GM12874 (cell line): ENCODE measurements around the gene ATP10B.

Source experiments
- CTCF ChIP-seq: IDR thresholded peaks from 2 replicates; pipeline ENCODE4 v1.5.1; 2011; ENCODE audit warnings: low read depth, mild to moderate bottlenecking, control low read depth, low read length, moderate library complexity; ENCODE audit not compliant: insufficient read depth

The ATP10B gene, protein sequence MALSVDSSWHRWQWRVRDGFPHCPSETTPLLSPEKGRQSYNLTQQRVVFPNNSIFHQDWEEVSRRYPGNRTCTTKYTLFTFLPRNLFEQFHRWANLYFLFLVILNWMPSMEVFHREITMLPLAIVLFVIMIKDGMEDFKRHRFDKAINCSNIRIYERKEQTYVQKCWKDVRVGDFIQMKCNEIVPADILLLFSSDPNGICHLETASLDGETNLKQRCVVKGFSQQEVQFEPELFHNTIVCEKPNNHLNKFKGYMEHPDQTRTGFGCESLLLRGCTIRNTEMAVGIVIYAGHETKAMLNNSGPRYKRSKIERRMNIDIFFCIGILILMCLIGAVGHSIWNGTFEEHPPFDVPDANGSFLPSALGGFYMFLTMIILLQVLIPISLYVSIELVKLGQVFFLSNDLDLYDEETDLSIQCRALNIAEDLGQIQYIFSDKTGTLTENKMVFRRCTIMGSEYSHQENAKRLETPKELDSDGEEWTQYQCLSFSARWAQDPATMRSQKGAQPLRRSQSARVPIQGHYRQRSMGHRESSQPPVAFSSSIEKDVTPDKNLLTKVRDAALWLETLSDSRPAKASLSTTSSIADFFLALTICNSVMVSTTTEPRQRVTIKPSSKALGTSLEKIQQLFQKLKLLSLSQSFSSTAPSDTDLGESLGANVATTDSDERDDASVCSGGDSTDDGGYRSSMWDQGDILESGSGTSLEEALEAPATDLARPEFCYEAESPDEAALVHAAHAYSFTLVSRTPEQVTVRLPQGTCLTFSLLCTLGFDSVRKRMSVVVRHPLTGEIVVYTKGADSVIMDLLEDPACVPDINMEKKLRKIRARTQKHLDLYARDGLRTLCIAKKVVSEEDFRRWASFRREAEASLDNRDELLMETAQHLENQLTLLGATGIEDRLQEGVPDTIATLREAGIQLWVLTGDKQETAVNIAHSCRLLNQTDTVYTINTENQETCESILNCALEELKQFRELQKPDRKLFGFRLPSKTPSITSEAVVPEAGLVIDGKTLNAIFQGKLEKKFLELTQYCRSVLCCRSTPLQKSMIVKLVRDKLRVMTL (N-terminal part only)

GRCh38 chr5:160852049-160852448, at the start of gene ATP10B:
ATP10B (minus strand) TSS chr5:160852211; CDS start chr5:160688074, 164,137 bp downstream.
- TF ChIP-seq CTCF: no peak

DNA sequence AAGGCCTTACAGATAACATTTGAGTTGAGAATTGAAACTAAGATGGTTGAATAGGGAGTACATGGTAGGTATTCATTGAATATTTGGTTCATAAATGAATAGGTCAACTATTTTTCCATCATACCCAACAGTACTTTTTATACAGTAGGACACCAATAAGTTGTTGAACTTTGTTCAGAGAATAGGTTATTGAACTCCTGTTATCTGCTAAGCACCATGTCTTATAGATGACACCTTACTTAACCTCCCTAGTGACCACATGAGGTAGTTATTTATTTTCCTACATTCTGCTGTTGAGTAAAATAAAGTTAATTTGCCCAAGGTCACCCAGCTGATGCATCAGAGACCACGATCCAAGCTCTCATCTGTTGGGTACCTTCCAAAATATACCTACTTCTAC, 49.6 kb upstream of the ATP10B start:
- no peak for TF ChIP-seq CTCF

- no peak for TF ChIP-seq CTCF
Observed at GRCh38 chr5:160899735-160900134, 47.7 kb upstream of the ATP10B start.

- TF ChIP-seq CTCF: no peak
Observed at GRCh38 chr5:160887780-160888179, 35.8 kb upstream of the ATP10B start.

DNA sequence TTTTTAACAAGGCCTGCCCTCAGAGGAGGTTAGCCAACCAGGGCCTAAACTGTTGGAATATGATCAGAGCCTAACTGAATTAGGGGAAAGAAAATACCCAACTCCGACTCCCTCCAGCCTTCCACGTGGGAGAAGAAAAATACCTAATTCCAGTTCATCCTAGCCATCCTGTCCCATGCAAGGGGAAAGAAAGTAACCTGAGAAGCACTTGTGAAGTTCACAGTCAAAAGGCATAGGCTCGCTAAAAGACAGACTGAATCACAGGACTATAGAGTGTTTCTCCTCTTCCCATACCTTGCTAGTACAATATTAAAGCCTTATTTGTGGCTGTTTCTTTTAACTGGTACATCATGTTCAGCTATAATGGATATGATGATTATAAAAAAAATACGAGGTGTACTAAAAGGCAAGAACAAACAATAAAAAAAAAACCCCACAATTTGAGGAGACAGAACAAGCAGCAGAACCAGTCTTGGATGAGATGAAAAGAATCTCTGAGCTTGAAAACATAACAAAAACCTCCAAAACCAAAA, 18.0 kb upstream of the ATP10B start:
- no peak for TF ChIP-seq CTCF

DNA sequence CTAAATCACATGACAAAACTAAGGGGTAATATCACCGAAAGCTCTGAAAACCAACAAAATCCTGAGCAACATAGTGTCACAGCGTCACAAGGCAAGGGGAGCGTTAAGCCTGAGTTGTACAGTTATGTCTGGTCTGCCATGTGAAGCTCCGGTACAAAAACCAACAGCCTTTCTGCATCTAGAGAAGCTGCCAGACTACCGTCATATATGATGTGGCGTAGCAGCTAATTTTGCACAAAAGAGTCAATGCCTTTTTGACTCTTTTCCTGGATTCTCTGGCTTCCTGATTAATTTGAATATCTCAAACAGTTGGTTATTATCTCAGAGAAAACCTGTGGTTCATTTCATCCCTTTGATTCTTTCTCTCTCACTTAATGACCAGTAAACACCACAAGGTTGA, 16.0 kb upstream of the ATP10B start:
- TF ChIP-seq CTCF: no peak

- no peak for TF ChIP-seq CTCF
Observed at GRCh38 chr5:160851451-160851850, 560 bp downstream of the ATP10B start.
